H9 (cell line): ENCODE data around the gene TSPEAR. TPM values are rescaled to one million over a fixed set of nuclear protein-coding genes. Genes with fewer than 3 reads are reported as not detected.

ENCODE experiments used
- DNase-seq: peaks from one replicate; pipeline ENCODE4 v3.0.0-alpha.2; 2017
- H2AFZ ChIP-seq: one replicate; pipeline ENCODE4 v1.6.1; 2013; ENCODE audit warnings: mild to moderate bottlenecking, low read length, control low read depth, moderate library complexity
- H2AK5ac ChIP-seq: 2 replicates; pipeline ENCODE4 v1.6.1; 2013; ENCODE audit warnings: low read length, control low read depth, mixed read lengths; ENCODE audit not compliant: insufficient read length
- H2BK120ac ChIP-seq: one replicate; pipeline ENCODE4 v1.6.1; 2013; ENCODE audit warnings: low read depth, mild to moderate bottlenecking, low read length, control low read depth, inconsistent platforms; ENCODE audit not compliant: poor library complexity, severe bottlenecking
- H2BK12ac ChIP-seq: 2 replicates; pipeline ENCODE4 v1.6.1; 2013; ENCODE audit warnings: low read length, control low read depth, mixed read lengths, low read depth; ENCODE audit not compliant: insufficient read length
- H2BK15ac ChIP-seq: 2 replicates; pipeline ENCODE4 v1.6.1; 2013; ENCODE audit warnings: low read depth, low read length, control low read depth
- H2BK20ac ChIP-seq: one replicate; pipeline ENCODE4 v1.6.1; 2013; ENCODE audit warnings: low read depth, mild to moderate bottlenecking, low read length, control low read depth, inconsistent platforms; ENCODE audit not compliant: poor library complexity, severe bottlenecking
- H2BK5ac ChIP-seq: 2 replicates; pipeline ENCODE4 v1.6.1; 2013; ENCODE audit warnings: low read length, control low read depth, mixed read lengths; ENCODE audit not compliant: insufficient read length
- H3K14ac ChIP-seq: 2 replicates; pipeline ENCODE4 v1.6.1; 2013; ENCODE audit warnings: low read length, control low read depth; ENCODE audit not compliant: insufficient read depth
- H3K18ac ChIP-seq: 2 replicates; pipeline ENCODE4 v1.6.1; 2013; ENCODE audit warnings: low read depth, mild to moderate bottlenecking, mixed read lengths, low read length, control low read depth; ENCODE audit not compliant: insufficient read length
- H3K23ac ChIP-seq: 2 replicates; pipeline ENCODE4 v1.6.1; 2013; ENCODE audit warnings: low read length, control low read depth, mixed read lengths, low read depth; ENCODE audit not compliant: insufficient read length
- H3K23me2 ChIP-seq: 2 replicates; pipeline ENCODE4 v1.6.1; 2013; ENCODE audit warnings: low read depth, mild to moderate bottlenecking, mixed read lengths, low read length, control low read depth; ENCODE audit not compliant: insufficient read length, poor library complexity, severe bottlenecking
- H3K27ac ChIP-seq: 2 replicates; pipeline ENCODE4 v1.5.1; 2013; ENCODE audit warnings: low read length, control low read depth, mixed read lengths, low read depth; ENCODE audit not compliant: insufficient read length
- H3K27me3 ChIP-seq: 2 replicates; pipeline ENCODE4 v1.6.1; 2013; ENCODE audit warnings: low read length, control low read depth, inconsistent platforms; ENCODE audit not compliant: insufficient read depth
- H3K4ac ChIP-seq: 2 replicates; pipeline ENCODE4 v1.6.1; 2013; ENCODE audit warnings: low read depth, mild to moderate bottlenecking, control low read depth, inconsistent platforms, low read length, moderate library complexity
- H3K4me1 ChIP-seq: 2 replicates; pipeline ENCODE4 v1.6.1; 2013; ENCODE audit warnings: low read length, control low read depth, inconsistent platforms; ENCODE audit not compliant: insufficient read depth
- H3K4me2 ChIP-seq: 2 replicates; pipeline ENCODE4 v1.6.1; 2013; ENCODE audit warnings: low read length, control low read depth, mixed read lengths; ENCODE audit not compliant: insufficient read length, insufficient read depth
- H3K56ac ChIP-seq: 2 replicates; pipeline ENCODE4 v1.6.1; 2013; ENCODE audit warnings: low read depth, mild to moderate bottlenecking, mixed read lengths, low read length, control low read depth; ENCODE audit not compliant: insufficient read length
- H3K79me1 ChIP-seq: 2 replicates; pipeline ENCODE4 v1.6.1; 2013; ENCODE audit warnings: low read depth, mild to moderate bottlenecking, moderate library complexity, low read length, control low read depth, inconsistent platforms; ENCODE audit not compliant: insufficient read depth, poor library complexity, severe bottlenecking
- H3K79me2 ChIP-seq: 2 replicates; pipeline ENCODE4 v1.6.1; 2013; ENCODE audit warnings: low read length, control low read depth, inconsistent platforms; ENCODE audit not compliant: insufficient read depth
- H3K9ac ChIP-seq: 2 replicates; pipeline ENCODE4 v1.6.1; 2013; ENCODE audit warnings: low read length, control low read depth, mixed read lengths; ENCODE audit not compliant: insufficient read length; ENCODE audit errors: extremely low read depth
- H3K9me3 ChIP-seq: one replicate; pipeline ENCODE4 v1.6.1; 2013; ENCODE audit warnings: low read depth, low read length, inconsistent platforms; ENCODE audit not compliant: control insufficient read depth
- H3T11ph ChIP-seq: one replicate; pipeline ENCODE4 v1.6.1; 2013; ENCODE audit warnings: mild to moderate bottlenecking, low read length, control low read depth, inconsistent platforms
- H4K20me1 ChIP-seq: one replicate; pipeline ENCODE4 v1.6.1; 2013; ENCODE audit not compliant: control insufficient read depth, insufficient read length, insufficient read depth
- H4K5ac ChIP-seq: 2 replicates; pipeline ENCODE4 v1.6.1; 2013; ENCODE audit warnings: low read depth, mild to moderate bottlenecking, mixed read lengths, low read length, control low read depth; ENCODE audit not compliant: insufficient read length
- H4K8ac ChIP-seq: replicated peaks from 2 replicates; pipeline ENCODE4 v1.6.1; 2013; ENCODE audit warnings: low read length, control low read depth, mixed read lengths, low read depth; ENCODE audit not compliant: insufficient read length
- H4K91ac ChIP-seq: 2 replicates; pipeline ENCODE4 v1.6.1; 2013; ENCODE audit warnings: low read depth, mild to moderate bottlenecking, moderate library complexity, mixed read lengths, low read length, control low read depth; ENCODE audit not compliant: insufficient read length
- H3K27ac Mint-ChIP-seq, 3 experiments: 2 replicates in 2 of 3; 3 replicates in 1 of 3; pipeline ENCODE4 v1.8.0; 2020 to 2021; ENCODE audit warnings: mixed read lengths in 3 of 3, mild to moderate bottlenecking in 1 of 3, moderate library complexity in 1 of 3
- H3K27me3 Mint-ChIP-seq: 2 replicates; pipeline ENCODE4 v1.8.0; 2021; ENCODE audit warnings: low read depth, mild to moderate bottlenecking, moderate library complexity, mixed read lengths
- H3K36me3 Mint-ChIP-seq, 3 experiments: 2 replicates in 2 of 3; 3 replicates in 1 of 3; pipeline ENCODE4 v1.8.0; 2020 to 2021; ENCODE audit warnings: low read depth in 3 of 3, mixed read lengths in 3 of 3; ENCODE audit not compliant: insufficient read depth in 1 of 3
- H3K4me1 Mint-ChIP-seq, 2 experiments: 2 replicates each; pipeline ENCODE4 v1.8.0; 2020; ENCODE audit warnings: mixed read lengths in 2 of 2
- H3K4me3 Mint-ChIP-seq, 2 experiments: 2 replicates in 1 of 2; 3 replicates in 1 of 2; pipeline ENCODE4 v1.8.0; 2020 to 2021; ENCODE audit warnings: mild to moderate bottlenecking in 2 of 2, mixed read lengths in 2 of 2, moderate library complexity in 1 of 2
- H3K9me3 Mint-ChIP-seq, 2 experiments: 2 replicates in 1 of 2; 3 replicates in 1 of 2; pipeline ENCODE4 v1.8.0; 2020; ENCODE audit warnings: mild to moderate bottlenecking in 2 of 2, mixed read lengths in 2 of 2, moderate library complexity in 1 of 2
- CTCF ChIP-seq: fragments of 200-600 bp; sonication (generic); conservative IDR thresholded peaks from 3 replicates; pipeline ENCODE4 v1.8.0; 2021; ENCODE audit warnings: antibody characterized with exemption, mild to moderate bottlenecking
- WGBS: extraction: QIAGEN DNeasy Blood & Tissue Kit; methylation state at CpG from one replicate; pipeline ENCODE4 v1.1.7; 2013; ENCODE audit warnings: missing lambda C conversion rate, low lambda C conversion rate, mixed read lengths; ENCODE audit not compliant: insufficient read length; ENCODE audit errors: extremely low coverage; 5-methylcytosine and 5-hydroxymethylcytosine counted together
- total RNA-seq: library from RNA; stranded (reverse); gene quantifications from 2 replicates; pipeline ENCODE4 v1.2.1, GENCODE V29; 2021

The TSPEAR gene
- total RNA-seq, 1 experiment from 2014 or later: 1.3 TPM

- Histone ChIP-seq H3K4ac (no peak overlapping the region), H4K91ac (no peak overlapping the region), H3K23me2 (peaks cover 5% of the 10 kb centered on the region), H3K18ac (no peak overlapping the region), H2BK5ac (no peak overlapping the region), H2AK5ac (no peak overlapping the region), H2BK120ac (no peak overlapping the region), H2BK15ac (no peak overlapping the region), H3K27ac (no peak overlapping the region), H4K8ac (no peak overlapping the region), H3K9ac (no peak overlapping the region), H3T11ph (no peak overlapping the region), H3K4me2 (no peak overlapping the region), H3K79me2 (no peaks in the 10 kb centered on the region), H3K14ac (no peak overlapping the region; the same call in 1 of the 2 replicates), H2BK12ac (no peak overlapping the region), H3K79me1 (no peaks in the 10 kb centered on the region), H2AFZ (no peak overlapping the region), H3K9me3 (no peaks in the 10 kb centered on the region), H3K56ac (no peak overlapping the region), H3K27me3 (no peaks in the 10 kb centered on the region), H3K4me1 (no peaks in the 10 kb centered on the region), H4K5ac (no peak overlapping the region), H2BK20ac (no peak overlapping the region), H3K23ac (no peak overlapping the region), H4K20me1 (no peaks in the 10 kb centered on the region)
- WGBS: no CpG with 5 or more reads among the region's 14 CpGs
- no peak for DNase-seq
- H3K4me3 Mint-ChIP-seq: no peak overlapping the region; a peak in 1 of 5 replicates
- no peak for TF ChIP-seq CTCF
- H3K27ac Mint-ChIP-seq: peak overlapping the region in 1 of 3 experiments; percentile 90; a peak in 1 of 7 replicates
- H3K4me1 Mint-ChIP-seq: peaks cover 0 to 8% of the 10 kb centered on the region in 2 experiments; a peak in 3 of 4 replicates
- peaks cover 3% of the 10 kb centered on the region for H3K27me3 Mint-ChIP-seq
- no peaks in the 10 kb centered on the region; a peak in 1 of 5 replicates for H3K9me3 Mint-ChIP-seq
- peaks cover 0 to 2% (median 0%) of the 10 kb centered on the region in 3 experiments; a peak in 1 of 7 replicates for H3K36me3 Mint-ChIP-seq
Measured at GRCh38 chr21:44459712-44460440, 251.5 kb downstream of the TSPEAR start.
